Hypothalamus (tissue), 51 donors: Measurements from ENCODE around the gene SGPP2.
A peak's percentile ranks its signal among the peaks of the same experiment; 100 is the strongest.
"Not testable (repeated sequence)": the region's sequence is repeated elsewhere in the genome, so short reads cannot be mapped to it uniquely, and the experiment has no call there.

Experiments
- DNase-seq, 51 donors: peaks; one replicate each; lab custom pipeline; 2025; lab: John Stamatoyannopoulos, UW

Gene SGPP2

DNA sequence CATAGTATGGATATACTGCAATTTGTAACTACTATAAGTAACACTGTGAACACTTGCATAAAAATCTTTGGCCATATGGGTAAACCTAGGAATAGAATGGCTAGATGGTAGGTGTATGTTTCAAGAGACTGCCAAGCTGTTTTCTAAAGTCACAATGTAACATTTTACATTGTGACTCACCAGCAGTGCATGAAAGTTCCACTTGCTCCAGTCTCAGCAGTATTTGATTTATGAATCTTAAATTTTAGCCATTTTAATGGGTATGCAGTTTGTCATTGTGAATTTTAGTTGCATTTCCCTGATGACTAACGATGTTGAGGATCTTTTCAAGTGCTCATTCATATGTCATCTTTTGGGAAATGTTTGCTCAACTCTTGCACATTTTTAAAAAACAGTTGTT is 145.5 kb downstream of the SGPP2 start:
- DNase-seq = no peak

DNA sequence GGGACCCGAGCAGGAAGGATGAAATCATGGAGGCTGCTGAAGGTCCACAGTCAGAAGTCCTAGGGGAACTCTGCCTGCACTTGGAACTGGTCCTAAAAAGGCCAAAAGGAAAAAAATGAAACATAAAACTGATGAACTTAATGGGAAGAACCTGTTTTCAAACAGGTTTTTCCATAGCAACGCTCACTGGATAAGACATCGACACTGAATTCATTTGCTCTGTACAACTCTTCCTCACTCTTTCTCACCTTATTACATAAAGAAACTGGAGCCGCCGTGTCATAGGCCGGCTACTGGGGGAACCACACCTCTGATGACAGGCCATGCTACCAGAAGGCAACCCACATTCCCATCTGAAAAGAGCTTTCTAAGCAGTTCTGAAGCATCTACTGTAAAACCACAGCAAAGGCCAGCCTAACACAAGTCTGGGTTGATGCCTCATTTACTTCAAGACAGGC is 147.9 kb downstream of the SGPP2 start:
- no peak for DNase-seq

DNA sequence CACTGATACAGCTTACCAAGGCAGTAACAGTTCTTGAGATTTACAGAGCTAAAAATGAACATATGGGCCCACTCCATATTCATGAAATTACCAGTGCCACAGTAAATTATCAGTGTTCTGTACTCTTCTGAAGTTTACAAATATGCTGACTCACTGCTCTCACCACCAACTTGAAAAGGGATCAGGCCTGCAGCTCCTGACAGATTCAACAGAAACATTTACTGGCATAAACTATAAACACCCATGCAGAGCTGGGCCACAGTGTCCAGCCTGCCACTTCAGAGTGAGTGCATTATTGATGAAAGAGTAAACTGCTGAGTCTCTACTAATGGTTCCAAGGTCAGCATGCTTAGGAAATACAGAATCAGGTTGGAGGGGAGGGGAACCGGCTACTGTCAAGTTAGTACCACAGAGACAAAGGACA is 148.4 kb downstream of the SGPP2 start:
- DNase-seq = peak in 3 of 51 donors; percentile 4 to 11 (median 5)

DNA sequence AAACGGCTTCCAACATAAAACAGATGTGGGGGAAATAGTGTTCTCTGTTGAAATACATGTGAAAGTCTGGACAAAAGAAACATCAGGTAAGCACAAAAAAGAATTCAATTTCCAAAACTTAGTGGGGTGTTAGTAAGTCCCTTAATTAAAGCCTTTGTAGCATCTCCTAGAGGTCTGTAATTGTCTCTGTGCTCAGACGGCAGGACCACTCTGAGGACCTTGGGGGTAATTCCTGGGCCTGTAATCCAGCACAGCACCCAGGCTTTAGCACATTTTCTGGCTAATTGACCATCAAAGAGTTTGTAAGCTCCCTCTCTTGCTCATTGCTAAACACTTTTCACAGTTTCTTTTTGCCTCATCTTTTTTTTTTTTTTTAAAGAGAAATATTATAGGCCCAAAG is 151.3 kb downstream of the SGPP2 start:
- no peak for DNase-seq

DNA sequence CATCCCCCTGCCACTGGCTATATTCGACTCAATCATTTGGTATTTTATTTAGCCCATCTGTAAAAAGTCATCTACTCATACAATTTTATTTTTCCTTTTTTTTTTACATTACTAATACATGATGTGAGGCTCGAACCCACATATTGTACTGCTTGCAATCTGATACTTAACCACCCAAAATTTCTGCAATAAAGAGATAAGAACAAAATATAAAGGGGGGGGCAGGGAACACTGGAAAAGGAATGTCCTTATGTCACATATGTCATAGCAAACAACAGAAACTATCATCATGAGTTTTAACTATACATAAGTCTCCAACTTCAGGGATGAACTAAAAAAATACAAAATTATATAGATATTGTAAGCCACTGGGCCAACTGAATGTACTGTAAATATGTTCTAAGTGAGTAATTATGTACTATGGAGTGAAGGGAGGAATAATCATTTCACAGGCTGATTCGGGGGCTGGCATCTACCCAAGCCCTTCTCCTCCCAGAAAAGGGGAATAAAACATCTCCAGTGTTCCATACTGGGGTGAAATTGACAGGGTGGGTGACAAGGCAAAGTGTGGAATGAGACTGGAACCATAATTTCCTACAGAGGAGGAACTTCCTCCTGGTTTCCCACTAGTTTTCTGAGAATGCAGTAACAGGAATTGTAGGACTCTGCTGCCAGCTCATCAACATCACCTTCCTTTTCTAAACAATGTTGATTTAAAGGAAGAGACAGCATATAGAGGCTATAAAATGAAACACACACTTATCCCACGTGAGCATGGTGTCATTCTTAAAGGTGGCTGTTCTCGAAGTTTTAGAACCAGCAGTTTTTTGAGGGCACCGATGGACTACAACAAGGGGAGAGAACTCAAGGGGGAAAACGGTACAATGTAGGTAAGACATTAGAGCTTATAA is 152.1 kb downstream of the SGPP2 start:
- DNase-seq = no peak

DNA sequence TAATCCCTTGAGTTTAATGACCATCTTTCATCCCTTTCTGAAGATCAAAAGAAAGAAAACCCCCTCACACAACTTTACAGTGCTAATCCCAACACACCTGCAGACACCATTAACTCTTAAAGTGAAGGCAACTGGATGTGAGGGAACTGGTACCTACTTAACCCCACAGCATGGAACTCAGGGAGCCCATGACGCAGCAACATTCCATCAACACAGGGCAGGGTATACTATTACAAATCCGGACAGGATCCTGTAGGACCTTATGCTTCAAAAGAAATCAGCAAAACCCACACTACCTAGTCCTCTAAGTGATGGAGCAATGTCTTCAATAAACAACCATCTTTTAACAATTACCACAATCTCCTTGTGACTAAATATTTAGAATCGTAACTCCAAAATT is 153.0 kb downstream of the SGPP2 start:
- DNase-seq = no peak

DNA sequence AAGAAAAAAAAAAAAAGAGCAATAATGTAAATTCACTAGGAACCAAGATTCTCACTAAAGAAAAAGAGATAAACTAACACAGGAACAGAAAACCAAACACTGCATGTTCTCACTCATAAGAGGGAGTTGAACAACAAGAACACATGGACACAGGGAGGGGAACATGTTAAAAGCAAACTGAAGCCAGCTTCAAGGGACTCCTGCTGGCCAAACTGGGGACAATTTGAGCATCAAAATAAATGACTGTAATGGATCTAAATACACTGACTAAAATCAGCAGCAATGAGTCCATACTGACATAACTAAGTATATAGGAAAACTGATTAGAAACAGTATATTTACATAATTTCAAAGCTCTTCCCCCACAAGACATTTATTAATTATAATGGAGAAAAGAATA is 158.6 kb downstream of the SGPP2 start:
- no peak for DNase-seq

DNA sequence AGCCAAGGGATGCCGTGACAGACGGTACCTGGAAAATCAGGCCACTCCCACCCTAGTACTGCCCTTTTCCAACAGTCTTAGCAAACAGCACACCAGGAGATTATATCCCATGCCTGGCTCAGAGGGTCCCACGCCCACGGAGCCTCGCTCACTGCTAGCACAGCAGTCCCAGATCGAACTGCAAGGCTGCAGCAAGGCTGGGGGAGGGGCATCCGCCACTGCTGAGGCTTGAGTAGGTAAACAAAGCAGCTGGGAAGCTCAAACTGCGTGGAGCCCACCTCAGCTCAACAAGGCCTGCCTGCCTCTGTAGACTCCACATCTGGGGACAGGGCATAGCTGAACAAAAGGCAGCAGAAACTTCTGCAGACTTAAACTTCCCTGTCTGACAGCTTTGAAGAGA is 160.2 kb downstream of the SGPP2 start:
- not testable (repeated sequence) for DNase-seq

DNA sequence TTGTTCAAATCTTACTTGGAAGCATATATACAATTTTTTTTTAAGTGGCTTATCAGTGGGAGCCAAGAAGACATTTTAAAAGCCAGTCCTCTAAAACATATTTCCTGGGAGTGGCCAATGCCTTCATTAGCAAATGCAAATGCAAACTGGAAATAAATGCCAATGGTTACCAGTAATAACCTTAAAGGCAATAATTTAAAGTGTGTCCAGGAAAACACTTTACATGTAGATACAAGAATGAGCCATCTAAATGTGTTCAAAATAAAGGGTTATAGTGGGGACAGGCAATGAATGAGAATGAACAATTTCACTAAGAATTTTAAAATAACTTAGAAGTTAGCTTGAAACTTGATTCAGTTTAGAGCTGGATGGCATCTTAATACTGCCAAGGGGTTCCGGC is 167.3 kb downstream of the SGPP2 start:
- no peak for DNase-seq

DNA sequence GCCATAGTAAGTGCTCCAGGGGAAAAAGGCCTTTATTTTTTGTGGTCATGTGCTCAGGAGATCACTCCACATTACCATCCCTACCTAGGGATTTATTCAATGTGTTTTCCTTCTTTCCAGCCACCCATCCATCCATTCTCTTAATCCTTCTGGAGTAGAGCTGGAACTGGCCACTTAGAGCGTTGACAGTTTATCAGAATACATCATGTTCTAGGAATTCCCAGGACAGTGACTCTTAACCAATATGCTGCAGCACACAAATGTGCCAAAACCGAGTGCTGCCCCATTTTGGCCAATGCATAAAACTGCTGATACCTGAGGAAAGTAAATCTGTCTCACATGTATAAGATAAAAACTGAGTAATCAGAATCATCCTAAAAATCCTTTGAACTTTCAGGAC is 167.8 kb downstream of the SGPP2 start:
- no peak for DNase-seq

DNA sequence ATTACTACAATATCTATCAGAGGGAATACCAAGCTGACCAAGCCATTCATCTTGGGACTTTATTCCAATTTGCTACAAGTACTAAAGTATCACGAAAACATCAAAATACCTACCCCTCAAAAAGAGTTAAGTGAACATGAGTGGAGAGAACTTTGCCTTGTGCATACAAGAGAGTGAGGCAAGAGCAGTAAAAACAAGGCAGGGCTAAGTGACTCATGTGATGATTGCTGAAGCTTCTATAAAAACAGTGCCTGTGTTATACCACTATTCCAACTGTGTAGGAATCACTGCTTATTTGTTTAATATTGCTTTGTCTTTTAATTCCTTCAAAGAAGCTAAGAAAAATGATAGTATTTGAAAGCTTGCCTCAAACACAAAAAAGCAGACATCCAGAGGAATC is 170.3 kb downstream of the SGPP2 start:
- no peak for DNase-seq

DNA sequence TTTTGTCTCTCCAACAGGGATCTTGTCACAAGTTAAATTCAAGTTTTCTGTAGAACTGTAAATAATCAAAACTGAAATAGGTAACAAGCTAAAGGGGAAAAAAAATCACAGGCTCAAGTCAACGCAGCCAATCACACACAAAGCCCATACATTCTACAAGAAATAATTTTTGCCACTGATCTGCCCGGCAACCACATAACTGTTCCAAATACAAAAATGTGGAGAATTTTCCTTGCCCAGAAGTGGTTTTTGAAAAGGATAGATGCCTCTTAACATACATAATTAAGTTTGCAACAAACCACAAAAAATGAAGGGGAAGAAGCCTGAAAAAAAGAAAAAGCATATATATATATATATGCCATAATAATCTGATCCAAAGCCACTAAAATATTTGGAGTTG is 171.2 kb downstream of the SGPP2 start:
- DNase-seq = no peak

DNA sequence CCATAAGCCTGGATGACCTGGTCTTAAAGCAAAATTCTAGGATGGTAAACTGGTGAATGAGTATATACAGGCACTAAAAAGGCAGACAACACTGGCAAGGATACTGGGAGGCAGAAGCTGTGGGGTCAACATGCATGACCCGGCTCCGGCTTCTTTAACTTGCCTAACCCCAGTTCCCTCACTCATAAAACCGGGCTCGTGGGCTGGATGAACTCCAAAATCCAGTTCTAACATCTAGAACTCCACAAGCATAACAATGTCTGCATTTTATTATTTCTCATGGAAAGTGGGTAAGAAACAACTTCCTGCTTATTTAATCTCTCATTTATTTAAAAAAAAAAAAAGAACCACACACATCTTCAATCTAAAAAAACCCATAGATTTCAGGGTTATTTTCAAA is 174.3 kb downstream of the SGPP2 start:
- DNase-seq = no peak

DNA sequence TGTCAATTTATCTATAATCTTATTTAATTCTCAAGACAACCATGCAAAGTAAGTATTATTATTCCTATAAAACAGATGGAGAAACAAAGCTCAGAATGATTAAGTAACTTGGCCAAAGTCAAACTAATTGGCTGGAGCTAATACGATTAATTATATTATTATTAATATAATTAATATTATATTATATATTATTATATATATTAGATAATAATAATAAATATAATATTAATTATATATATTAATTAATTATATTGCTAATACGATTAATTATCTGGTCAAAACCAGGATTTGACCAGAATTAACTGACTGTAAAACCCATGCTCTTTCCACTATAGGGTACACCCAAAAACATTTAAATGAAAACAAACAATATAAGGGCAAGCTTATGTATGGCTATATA is 179.2 kb downstream of the SGPP2 start:
- no peak for DNase-seq

DNA sequence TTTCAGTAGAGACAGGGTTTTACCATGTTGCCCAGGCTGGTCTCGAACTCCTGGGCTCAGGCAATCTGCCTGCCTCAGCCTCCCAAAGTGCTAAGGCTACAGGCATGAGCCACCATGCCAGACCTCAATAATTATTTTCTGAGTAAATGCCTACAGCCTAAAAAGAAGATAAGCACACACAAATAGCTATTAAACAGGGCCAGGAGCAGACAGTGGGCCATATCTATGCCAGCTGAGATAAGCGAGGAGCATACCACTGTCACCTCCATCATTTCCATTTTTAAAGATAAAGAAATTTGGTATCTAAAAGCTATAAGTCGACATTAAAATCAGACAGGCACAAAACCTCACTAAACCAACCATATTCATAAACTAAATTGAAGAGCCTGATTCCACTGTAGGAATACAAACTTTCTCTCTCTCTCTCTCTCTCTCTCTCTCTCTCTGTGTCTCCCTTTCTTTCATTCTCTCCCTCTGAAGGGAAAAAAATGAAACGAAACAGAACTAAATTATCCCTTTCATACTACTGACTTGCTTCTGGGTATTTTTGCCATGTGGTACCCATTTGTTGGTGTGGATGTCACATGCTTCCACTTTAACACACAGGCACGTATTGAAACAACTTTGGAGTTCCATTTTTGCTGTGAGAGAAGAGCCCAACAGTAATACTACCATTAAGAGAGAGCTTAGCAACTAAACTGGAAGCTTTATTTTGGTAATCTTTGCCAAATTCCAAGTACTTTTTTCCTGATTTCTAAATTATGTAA is 180.6 kb downstream of the SGPP2 start:
- no peak for DNase-seq

DNA sequence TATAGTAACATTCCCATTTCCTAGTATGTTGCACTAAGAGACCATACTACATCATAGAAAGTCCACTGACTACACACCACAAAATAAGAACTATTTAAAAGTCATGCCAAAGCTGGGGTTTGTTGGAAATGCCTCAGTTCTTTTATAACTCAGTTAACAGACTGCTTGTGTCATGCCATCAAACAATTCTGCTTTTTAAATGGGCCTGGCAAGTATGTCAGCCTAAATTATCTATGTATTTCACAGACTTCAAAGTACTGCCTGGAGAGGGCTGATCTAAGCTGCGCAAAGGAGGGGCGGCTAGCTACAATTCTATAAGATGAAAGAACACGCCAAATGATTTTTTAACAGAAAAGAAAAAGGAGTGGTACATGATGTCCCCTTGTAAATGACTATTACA is 182.0 kb downstream of the SGPP2 start:
- DNase-seq = no peak

DNA sequence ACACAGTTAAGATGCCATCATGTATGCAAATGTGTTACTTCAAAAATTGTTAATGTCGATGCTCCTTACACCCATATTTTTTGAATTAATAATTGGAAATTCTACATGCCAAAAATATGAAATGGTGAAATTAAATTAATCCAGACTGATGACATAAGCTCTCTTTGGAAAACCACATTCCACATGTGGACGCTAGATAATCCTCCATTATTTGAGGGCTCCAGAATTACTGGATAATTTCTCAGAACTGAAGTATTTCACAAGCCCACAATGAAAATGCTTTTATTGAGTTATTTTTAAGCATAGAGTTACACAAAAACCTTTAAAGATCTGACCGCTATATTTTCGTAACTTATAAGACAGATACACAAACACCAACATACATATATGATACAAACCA is 183.7 kb downstream of the SGPP2 start:
- no peak for DNase-seq

DNA sequence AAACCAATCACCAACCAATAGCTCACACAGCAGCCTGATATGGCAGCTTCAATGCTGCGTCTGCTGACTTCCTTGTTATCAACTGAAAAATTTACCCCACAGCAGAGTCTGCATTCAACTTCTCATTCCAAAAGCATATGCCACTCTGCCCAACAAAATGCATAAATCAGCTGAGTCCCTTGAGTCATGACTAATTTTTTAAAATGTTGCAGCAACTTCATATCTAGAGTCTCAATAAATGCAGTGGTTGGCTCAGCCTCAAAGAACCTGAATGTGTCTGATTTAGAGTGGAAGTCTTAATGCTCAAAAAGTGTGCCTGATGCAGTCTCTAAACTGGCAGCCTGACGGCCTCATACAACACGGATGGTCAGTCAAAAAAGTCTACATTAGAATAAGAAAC is 185.0 kb downstream of the SGPP2 start:
- DNase-seq = no peak
